Glutamatergic neuron (in vitro differentiated cells): ENCODE measurements around the gene NUMB. TPM values are rescaled to one million over a fixed set of nuclear protein-coding genes. Genes with fewer than 3 reads are reported as not detected.

Source experiments
- DNase-seq: peaks from one replicate; pipeline ENCODE4 v3.0.0; 2022
- H3K27ac Mint-ChIP-seq: one replicate; pipeline ENCODE4 v1.8.0; 2020; ENCODE audit warnings: mild to moderate bottlenecking, mixed read lengths, inconsistent platforms; ENCODE audit not compliant: unreplicated experiment
- H3K27me3 Mint-ChIP-seq: one replicate; pipeline ENCODE4 v1.8.0; 2020; ENCODE audit warnings: mild to moderate bottlenecking, moderate library complexity, mixed read lengths, inconsistent platforms; ENCODE audit not compliant: unreplicated experiment
- H3K36me3 Mint-ChIP-seq: one replicate; pipeline ENCODE4 v1.8.0; 2020; ENCODE audit warnings: mild to moderate bottlenecking, mixed read lengths, inconsistent platforms; ENCODE audit not compliant: unreplicated experiment
- H3K4me1 Mint-ChIP-seq: one replicate; pipeline ENCODE4 v1.8.0; 2020; ENCODE audit warnings: mild to moderate bottlenecking, low read depth, mixed read lengths, inconsistent platforms; ENCODE audit not compliant: unreplicated experiment
- H3K4me3 Mint-ChIP-seq: one replicate; pipeline ENCODE4 v1.8.0; 2020; ENCODE audit warnings: mild to moderate bottlenecking, mixed read lengths, inconsistent platforms; ENCODE audit not compliant: unreplicated experiment
- H3K9me3 Mint-ChIP-seq: one replicate; pipeline ENCODE4 v1.8.0; 2020; ENCODE audit warnings: mild to moderate bottlenecking, moderate library complexity, mixed read lengths, inconsistent platforms; ENCODE audit not compliant: unreplicated experiment
- total RNA-seq: library from RNA; stranded (reverse); fragmentation: NEBNext Ultra II Directional; extraction: Animal tissue kit (Norgen Biotek cat#: 25700); gene quantifications from one replicate; pipeline ENCODE4 v1.2.1, GENCODE V29; 2021; ENCODE audit not compliant: unreplicated experiment
- TF ChIP-seq, protein P1 (sequence below): fragments of 200-600 bp; sonication (generic); IDR thresholded peaks from one replicate; pipeline ENCODE4 v1.5.0; 2021; ENCODE audit not compliant: partially characterized antibody, unreplicated experiment

NUMB gene
- total RNA-seq, 1 donor from 2014 or later: 48.0 TPM

DNA sequence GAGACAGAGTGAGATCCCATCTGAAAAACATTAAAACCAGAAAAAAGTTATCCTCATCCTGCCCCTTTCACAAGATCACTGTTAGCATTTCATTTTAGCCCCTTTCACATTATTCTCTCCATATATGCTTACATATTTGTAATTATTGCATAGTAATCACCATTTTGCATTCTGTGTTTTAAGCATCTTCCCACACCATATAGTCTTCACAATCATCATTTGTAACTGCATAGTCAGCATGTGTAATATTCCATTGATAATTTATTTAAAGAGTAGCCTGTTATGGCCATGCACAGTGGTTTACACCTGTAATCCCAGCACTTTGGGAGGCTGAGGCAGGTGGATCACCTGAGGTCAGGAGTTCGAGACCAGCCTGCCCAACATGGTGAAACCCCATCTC, 209.2 kb downstream of the NUMB start:
- Mint-ChIP-seq H3K4me1 (peaks cover 9% of the 10 kb centered on the region), H3K27ac (no peak overlapping the region), H3K9me3 (peaks cover 8% of the 10 kb centered on the region), H3K27me3 (peaks cover 3% of the 10 kb centered on the region), H3K4me3 (no peak overlapping the region), H3K36me3 (no peaks in the 10 kb centered on the region)
- DNase-seq: no peak
- TF ChIP-seq, protein P1, sequence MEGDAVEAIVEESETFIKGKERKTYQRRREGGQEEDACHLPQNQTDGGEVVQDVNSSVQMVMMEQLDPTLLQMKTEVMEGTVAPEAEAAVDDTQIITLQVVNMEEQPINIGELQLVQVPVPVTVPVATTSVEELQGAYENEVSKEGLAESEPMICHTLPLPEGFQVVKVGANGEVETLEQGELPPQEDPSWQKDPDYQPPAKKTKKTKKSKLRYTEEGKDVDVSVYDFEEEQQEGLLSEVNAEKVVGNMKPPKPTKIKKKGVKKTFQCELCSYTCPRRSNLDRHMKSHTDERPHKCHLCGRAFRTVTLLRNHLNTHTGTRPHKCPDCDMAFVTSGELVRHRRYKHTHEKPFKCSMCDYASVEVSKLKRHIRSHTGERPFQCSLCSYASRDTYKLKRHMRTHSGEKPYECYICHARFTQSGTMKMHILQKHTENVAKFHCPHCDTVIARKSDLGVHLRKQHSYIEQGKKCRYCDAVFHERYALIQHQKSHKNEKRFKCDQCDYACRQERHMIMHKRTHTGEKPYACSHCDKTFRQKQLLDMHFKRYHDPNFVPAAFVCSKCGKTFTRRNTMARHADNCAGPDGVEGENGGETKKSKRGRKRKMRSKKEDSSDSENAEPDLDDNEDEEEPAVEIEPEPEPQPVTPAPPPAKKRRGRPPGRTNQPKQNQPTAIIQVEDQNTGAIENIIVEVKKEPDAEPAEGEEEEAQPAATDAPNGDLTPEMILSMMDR: no peak

DNA sequence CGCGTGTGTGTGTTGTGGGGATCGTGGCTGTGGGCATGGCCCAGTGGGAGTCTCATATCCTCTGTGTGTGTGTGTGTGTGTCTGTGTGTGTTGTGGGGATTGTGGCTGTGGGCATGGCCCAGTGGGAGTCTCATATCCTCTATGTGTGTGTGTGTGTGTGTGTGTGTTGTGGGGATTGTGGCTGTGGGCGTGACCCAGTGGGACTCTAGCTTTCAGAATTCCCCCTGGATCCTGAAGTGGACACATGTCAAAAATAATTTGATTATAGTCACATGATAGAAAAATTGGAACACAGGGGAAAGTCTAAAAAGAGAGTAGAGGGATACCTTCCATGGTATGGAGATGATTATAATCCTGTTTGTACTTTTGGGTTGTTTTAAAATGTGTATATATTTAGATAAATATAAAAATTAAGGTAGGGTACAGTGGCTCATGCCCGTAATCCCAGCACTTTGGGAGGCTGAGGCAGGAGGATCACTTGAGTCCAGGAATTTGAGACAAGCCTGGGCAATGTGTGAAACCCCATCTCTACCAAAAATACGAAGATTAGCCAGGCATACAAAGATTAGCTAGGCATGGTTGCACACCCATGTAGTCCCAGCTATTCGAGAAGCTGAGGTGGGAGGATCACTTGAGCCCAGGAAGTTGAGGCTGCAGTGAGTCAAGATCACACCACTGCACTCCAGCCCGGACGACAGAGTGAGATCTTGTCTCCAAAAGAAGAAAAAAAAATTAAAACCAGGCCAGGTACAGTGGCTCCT, 210.1 kb downstream of the NUMB start:
- Mint-ChIP-seq H3K9me3 (peaks cover 7% of the 10 kb centered on the region), H3K27ac (no peak overlapping the region), H3K36me3 (no peaks in the 10 kb centered on the region)

DNA sequence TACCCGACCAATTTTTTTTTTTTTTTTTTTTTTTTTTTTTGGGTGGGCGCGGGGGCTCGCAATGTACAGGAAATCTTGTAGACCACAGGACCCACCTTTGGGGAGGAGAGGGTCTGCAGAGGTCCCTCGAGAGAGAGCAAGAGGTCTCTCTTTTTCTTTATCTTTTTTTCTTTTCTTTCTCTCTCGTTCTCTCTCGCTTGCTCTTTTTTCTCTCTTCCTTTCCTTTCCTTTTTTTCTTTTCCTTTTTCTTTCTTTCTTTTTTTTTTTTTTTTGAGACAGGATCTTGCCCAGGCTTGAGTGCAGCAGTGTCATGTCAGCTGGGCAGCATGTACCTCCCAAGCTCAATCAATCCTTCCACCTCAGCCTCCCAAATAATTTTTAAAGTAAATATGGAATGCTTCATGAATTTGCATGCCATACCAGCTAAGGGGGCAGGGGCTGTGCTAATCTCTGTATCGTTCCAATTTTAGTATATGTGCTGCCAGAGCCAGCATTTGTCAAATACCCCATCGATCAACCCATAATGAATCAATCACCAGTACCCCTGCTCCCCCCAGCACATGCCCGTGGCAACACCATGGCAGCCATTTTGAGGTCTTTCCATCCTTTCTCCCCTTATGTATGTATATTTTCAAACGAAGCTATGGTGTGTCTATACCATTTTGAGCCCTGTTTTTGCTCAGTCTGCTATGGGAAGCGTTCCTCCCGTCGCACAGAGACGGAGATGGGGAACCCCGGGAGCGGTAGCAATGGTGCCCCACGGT, 211.8 kb downstream of the NUMB start:
- Mint-ChIP-seq H3K36me3 (no peaks in the 10 kb centered on the region), H3K27ac (no peak overlapping the region), H3K27me3 (peaks cover 3% of the 10 kb centered on the region), H3K4me3 (peak overlapping the region; percentile 72), H3K9me3 (peaks cover 7% of the 10 kb centered on the region), H3K4me1 (peaks cover 9% of the 10 kb centered on the region)
- DNase-seq: no peak
- TF ChIP-seq, protein P1: no peak

More for the DNA sequence above, 210.1 kb downstream of the NUMB start:
- Mint-ChIP-seq H3K4me1 (peaks cover 9% of the 10 kb centered on the region), H3K27me3 (peaks cover 3% of the 10 kb centered on the region), H3K4me3 (no peak overlapping the region)
- no peak for DNase-seq
- TF ChIP-seq, protein P1: no peak

DNA sequence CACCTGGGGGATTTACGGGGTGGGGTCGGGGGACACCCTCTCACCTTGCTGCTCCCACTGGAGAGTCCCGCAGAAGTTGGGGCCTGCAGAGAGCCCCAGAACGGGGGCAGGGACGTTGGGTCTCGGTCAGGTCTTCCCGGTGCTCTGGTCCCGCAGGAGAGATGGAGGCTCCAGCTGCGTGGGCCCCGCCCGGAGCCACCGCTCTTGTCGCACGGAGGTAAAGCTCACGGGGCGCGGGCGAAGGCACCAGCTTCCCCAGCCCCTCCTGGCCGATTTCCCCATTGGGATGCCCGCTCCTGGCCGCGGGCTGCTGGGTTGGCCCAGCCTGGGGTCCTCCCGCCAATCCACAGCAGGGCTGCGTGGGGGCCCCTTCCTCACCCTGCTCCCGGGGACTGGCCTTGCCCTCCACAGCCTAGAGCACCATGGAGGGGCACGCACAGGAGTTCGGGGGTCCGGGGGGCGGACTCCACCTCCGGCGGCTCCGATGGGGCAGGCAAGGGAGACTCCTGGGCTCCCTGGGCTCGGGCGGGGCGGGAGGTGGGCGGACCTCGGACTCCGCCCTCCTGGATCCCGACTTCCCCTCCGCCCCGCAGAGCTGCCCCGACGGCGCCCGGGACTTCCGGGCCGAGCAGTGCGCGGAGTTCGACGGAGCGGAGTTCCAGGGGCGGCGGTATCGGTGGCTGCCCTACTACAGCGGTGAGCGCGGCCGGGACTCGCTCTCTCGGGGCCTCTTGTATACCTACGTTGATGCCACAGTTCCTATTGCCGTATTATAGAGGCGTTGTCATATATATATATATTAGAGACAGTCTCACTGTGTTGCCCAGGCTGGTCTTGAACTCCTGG, 212.6 kb downstream of the NUMB start:
- TF ChIP-seq, protein P1: no peak
- peaks cover 3% of the 10 kb centered on the region for H3K27me3 Mint-ChIP-seq

More for the DNA sequence above, 212.6 kb downstream of the NUMB start:
- DNase-seq: no peak
- H3K9me3 Mint-ChIP-seq: peaks cover 7% of the 10 kb centered on the region
- H3K36me3 Mint-ChIP-seq: no peaks in the 10 kb centered on the region
- H3K4me3 Mint-ChIP-seq: no peak overlapping the region
- no peak overlapping the region for H3K27ac Mint-ChIP-seq
- peaks cover 10% of the 10 kb centered on the region for H3K4me1 Mint-ChIP-seq
